ENCODE data around the gene SLIT1. TPM values are rescaled to one million over a fixed set of nuclear protein-coding genes. Genes with fewer than 3 reads are reported as not detected.

Gene SLIT1
- total RNA-seq, 2 donors from 2014 or later, result 0.78 to 0.99 TPM

DNA sequence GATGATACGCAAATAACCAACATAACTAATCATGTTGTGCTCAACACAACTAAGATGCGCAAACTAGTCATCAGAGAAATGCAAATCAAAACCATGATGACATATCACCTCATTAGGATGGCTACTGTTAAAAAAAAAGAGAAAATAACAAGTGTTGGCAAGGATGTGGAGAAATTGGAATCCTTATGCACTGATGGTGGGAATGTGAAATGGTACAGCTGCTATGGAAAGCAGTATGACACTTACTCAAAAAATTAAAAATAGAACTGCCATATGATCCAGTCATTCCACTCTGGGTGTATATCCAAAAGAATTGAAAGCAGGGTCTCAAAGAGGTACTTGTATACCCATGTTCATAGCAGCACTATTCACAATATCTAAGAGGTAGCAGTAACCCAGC is 42.9 kb downstream of the SLIT1 start:
- DNase-seq, result no peak
- WGBS, 2 donors, result 83 to 90% methylated on average over 2 of the region's 2 CpGs

DNA sequence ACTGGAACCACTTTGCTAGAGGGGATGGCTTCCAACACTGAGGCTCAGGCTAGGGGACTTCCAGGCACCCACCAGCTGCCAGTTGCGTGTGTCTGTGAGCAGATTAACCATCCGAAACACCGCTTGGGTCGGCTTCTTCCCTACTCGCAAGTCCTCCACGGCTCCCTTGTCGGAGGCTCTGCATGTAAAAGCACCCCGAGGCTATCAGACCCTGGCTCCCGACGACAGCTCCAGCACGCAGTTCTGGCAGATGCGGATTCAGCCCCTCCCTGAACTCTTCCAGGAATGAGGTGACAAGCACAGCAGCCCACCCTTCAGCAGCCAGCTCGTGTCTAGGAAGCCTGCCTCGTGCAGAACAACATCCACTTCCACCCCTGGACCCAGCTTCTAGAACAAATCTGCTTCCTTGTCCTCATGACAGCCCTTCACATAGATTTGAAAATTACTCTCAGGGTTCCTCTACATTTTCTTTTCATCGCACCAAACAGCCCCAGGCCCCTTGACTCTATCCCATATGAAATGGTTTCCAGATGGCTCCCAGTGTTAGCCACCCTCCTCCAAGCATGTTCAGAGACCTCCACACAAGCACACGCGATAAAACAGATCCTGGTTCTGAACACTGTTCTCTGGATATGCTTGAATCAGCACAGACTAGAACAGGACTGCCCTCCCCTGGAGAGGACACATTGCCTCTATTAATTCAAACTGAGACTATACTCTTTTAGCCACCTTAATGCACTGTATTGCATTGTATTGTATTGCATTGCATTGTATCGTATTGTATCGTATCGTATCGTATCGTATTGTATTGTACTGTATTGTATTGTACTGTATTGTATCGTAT is 44.6 kb downstream of the SLIT1 start:
- no peak for ATAC-seq
- TF ChIP-seq POLR2A (IDR thresholded peaks at IDR 0.05) (no peak), CTCF (IDR thresholded peaks at IDR 0.05) (no peak)
- 58 to 59% methylated on average over 19 to 23 of the region's 23 CpGs for WGBS, 2 donors
- DNase-seq, result no peak
- intact Hi-C loops (cut with DNase I), result no loop called here
- Histone ChIP-seq H3K36me3 (replicated peaks in 1 of 2; ENCODE audit: insufficient read depth in 1 of 2, low read depth in 2 of 2) (no peaks in the 10 kb centered on the region), H3K27ac (no peak overlapping the region), H3K9me3 (no peaks in the 10 kb centered on the region), H3K4me3 (no peak overlapping the region), H3K27me3 (no peaks in the 10 kb centered on the region), H3K4me1 (no peaks in the 10 kb centered on the region)

More for the DNA sequence above, 42.9 kb downstream of the SLIT1 start:
- H3K4me1 ChIP-seq, result no peaks in the 10 kb centered on the region
- H3K27ac ChIP-seq, result no peak overlapping the region
- no peak overlapping the region for H3K4me3 ChIP-seq
- no peaks in the 10 kb centered on the region for H3K36me3 ChIP-seq (replicated peaks in 1 of 2; ENCODE audit: insufficient read depth in 1 of 2, low read depth in 2 of 2)
- ATAC-seq, result no peak
- H3K27me3 ChIP-seq, result no peaks in the 10 kb centered on the region
- no peaks in the 10 kb centered on the region for H3K9me3 ChIP-seq
- TF ChIP-seq POLR2A (IDR thresholded peaks at IDR 0.05) (no peak), CTCF (IDR thresholded peaks at IDR 0.05) (no peak)
- intact Hi-C loops (cut with DNase I), result no loop called here

DNA sequence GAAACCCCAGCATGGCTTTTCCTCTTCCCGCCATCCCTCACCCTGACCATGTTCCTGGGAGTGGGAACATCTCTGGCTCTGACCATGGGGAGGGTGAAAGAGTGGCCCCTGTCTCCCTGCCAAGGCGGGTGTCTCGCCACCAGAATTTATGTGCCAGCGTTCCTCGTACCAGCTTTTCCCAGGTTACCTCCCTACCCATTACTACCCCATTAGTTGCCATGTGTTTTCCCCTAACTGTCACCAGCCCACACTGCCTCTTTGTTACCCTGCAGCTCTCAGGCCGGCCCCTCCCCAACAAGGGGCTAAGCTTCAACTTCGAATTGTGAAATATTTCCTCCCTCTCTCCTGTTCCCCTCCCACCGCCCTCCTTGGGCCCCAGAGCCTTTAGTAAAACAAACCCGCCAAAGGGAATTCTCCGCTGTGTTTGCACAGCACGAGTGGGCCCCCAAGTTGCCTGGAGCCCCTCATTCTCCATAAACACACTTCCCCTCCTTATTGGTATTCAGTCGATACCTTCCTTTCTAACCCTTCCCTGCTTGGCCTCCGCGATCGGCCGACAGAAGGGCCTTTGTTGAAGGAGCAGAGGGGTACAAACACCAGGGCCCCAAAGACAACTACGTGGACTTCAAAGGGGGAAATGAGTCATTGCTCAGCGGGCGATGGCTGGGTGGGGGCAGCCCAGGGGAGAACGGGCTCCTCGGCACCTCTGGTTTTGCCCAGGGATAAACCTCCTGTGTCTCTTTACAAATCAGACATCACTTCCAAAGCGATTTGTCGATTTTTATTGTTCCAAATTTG is 45.5 kb downstream of the SLIT1 start:
- 37 to 38% methylated on average over 23 of the region's 23 CpGs for WGBS, 2 donors
- H3K36me3 ChIP-seq (replicated peaks in 1 of 2; ENCODE audit: insufficient read depth in 1 of 2, low read depth in 2 of 2), result no peaks in the 10 kb centered on the region
- DNase-seq, result no peak

GRCh38 chr10:97139651-97140048 is 46.1 kb downstream of the SLIT1 start:
- Histone ChIP-seq H3K27me3 (no peaks in the 10 kb centered on the region), H3K36me3 (replicated peaks in 1 of 2; ENCODE audit: insufficient read depth in 1 of 2, low read depth in 2 of 2) (no peaks in the 10 kb centered on the region), H3K27ac (no peak overlapping the region), H3K4me1 (no peaks in the 10 kb centered on the region), H3K4me3 (no peak overlapping the region), H3K9me3 (no peaks in the 10 kb centered on the region)
- ATAC-seq (no peak), DNase-seq (no peak)
- TF ChIP-seq POLR2A (IDR thresholded peaks at IDR 0.05) (no peak), CTCF (IDR thresholded peaks at IDR 0.05) (no peak)
- 73 to 76% methylated on average over 6 of the region's 6 CpGs for whole genome bisulfite sequencing, 2 donors
- intact Hi-C loops (cut with DNase I), result no loop called here

More for the DNA sequence above, 45.5 kb downstream of the SLIT1 start:
- TF ChIP-seq POLR2A (IDR thresholded peaks at IDR 0.05) (no peak), CTCF (IDR thresholded peaks at IDR 0.05) (no peak)
- no peak overlapping the region for H3K4me3 ChIP-seq
- H3K9me3 ChIP-seq, result no peaks in the 10 kb centered on the region
- no peak overlapping the region for H3K27ac ChIP-seq
- ATAC-seq, result no peak
- intact Hi-C loops (cut with DNase I), result no loop called here
- no peaks in the 10 kb centered on the region for H3K27me3 ChIP-seq
- no peaks in the 10 kb centered on the region for H3K4me1 ChIP-seq

Data from body of pancreas (tissue), 4 donors.